Spinal cord (tissue), 10 donors: ENCODE measurements around the gene CTBP2. TPM values are rescaled to one million over a fixed set of nuclear protein-coding genes. Genes with fewer than 3 reads are reported as not detected.

ENCODE experiments used
- DNase-seq, 6 donors: peaks; one replicate each; pipeline versions ENCODE4 v3.0.0 to v3.0.0-alpha.2; 2013 to 2015; ENCODE audit warnings: low spot score in 6 of 6, low read depth in 4 of 6
- H3K27ac ChIP-seq: one replicate; pipeline ENCODE4 v1.5.1; 2013; ENCODE audit warnings: low read depth, low read length, control low read depth
- H3K27me3 ChIP-seq: one replicate; pipeline ENCODE4 v1.6.1; 2013; ENCODE audit warnings: low read length; ENCODE audit not compliant: control insufficient read depth, insufficient read depth
- H3K36me3 ChIP-seq: one replicate; pipeline ENCODE4 v1.6.1; 2013; ENCODE audit warnings: low read length; ENCODE audit not compliant: control insufficient read depth, insufficient read depth
- H3K4me1 ChIP-seq: one replicate; pipeline ENCODE4 v1.6.1; 2013; ENCODE audit warnings: low read length; ENCODE audit not compliant: control insufficient read depth, insufficient read depth
- H3K4me3 ChIP-seq: one replicate; pipeline ENCODE4 v1.5.1; 2013; ENCODE audit warnings: low read depth, low read length, control low read depth
- H3K9me3 ChIP-seq: one replicate; pipeline ENCODE4 v1.6.1; 2013; ENCODE audit warnings: low read length; ENCODE audit not compliant: control insufficient read depth, insufficient read depth
- WGBS: methylation state at CpG from one replicate; pipeline ENCODE4 v1.1.5; 2013; ENCODE audit warnings: missing lambda C conversion rate; ENCODE audit not compliant: insufficient coverage; 5-methylcytosine and 5-hydroxymethylcytosine counted together
- polyA plus RNA-seq, 2 donors: library from polyadenylated mRNA; unstranded; fragments of 120-200 nt; gene quantifications; one replicate each; pipeline ENCODE4 v1.2.1, GENCODE V29; 2013; ENCODE audit not compliant: insufficient read length in 2 of 2
- total RNA-seq, 2 donors: library from RNA; depleted of rRNA in 1 of 2; stranded (reverse); fragments of 120-200 nt in 1 of 2; fragments of >200 nt in 1 of 2; gene quantifications; one replicate each; pipeline versions ENCODE4 v1.2.3 to v1.2.4, GENCODE V29; 2013 to 2014
- donor health status: healthy.

CTBP2 gene
- total and polyA plus RNA-seq, 4 donors, result 44.2 to 96.2 (median 83.9) TPM

- H3K36me3 ChIP-seq, result no peaks in the 10 kb centered on the region
- WGBS, result 77% methylated on average over 5 of the region's 5 CpGs
- no peaks in the 10 kb centered on the region for H3K27me3 ChIP-seq
- no peak overlapping the region for H3K27ac ChIP-seq
- H3K4me1 ChIP-seq, result peaks cover 3% of the 10 kb centered on the region
- no peak overlapping the region for H3K4me3 ChIP-seq
- DNase-seq, result no peak
- no peaks in the 10 kb centered on the region for H3K9me3 ChIP-seq
Observed at GRCh38 chr10:125201108-125201524, 40.8 kb upstream of the CTBP2 start.

GRCh38 chr10:125200396-125200795, 40.0 kb upstream of the CTBP2 start:
- Histone ChIP-seq H3K27ac (no peak overlapping the region), H3K27me3 (no peaks in the 10 kb centered on the region), H3K9me3 (no peaks in the 10 kb centered on the region), H3K36me3 (no peaks in the 10 kb centered on the region), H3K4me1 (peaks cover 3% of the 10 kb centered on the region), H3K4me3 (no peak overlapping the region)
- 75% methylated on average over 2 of the region's 3 CpGs for WGBS
- no peak for DNase-seq

GRCh38 chr10:125199270-125199669, 38.9 kb upstream of the CTBP2 start:
- no peaks in the 10 kb centered on the region for H3K9me3 ChIP-seq
- no peaks in the 10 kb centered on the region for H3K27me3 ChIP-seq
- H3K4me3 ChIP-seq, result no peak overlapping the region
- DNase-seq, result peak in 1 of 6 donors; percentile 71
- WGBS, result no CpG with 5 or more reads among the region's 2 CpGs
- no peak overlapping the region for H3K27ac ChIP-seq
- peaks cover under 1% of the 10 kb centered on the region for H3K4me1 ChIP-seq
- H3K36me3 ChIP-seq, result no peaks in the 10 kb centered on the region

GRCh38 chr10:125194814-125195213, 34.5 kb upstream of the CTBP2 start:
- Histone ChIP-seq H3K9me3 (no peaks in the 10 kb centered on the region), H3K36me3 (no peaks in the 10 kb centered on the region), H3K27ac (no peak overlapping the region), H3K4me1 (peaks cover 12% of the 10 kb centered on the region), H3K27me3 (no peaks in the 10 kb centered on the region), H3K4me3 (no peak overlapping the region)
- peak in 1 of 6 donors; percentile 72 for DNase-seq
- 52% methylated on average over 8 of the region's 10 CpGs for WGBS

- H3K27ac ChIP-seq, result no peak overlapping the region
- no peaks in the 10 kb centered on the region for H3K9me3 ChIP-seq
- no peaks in the 10 kb centered on the region for H3K27me3 ChIP-seq
- WGBS, result 86% methylated on average over 6 of the region's 11 CpGs
- DNase-seq, result no peak
- peaks cover 17% of the 10 kb centered on the region for H3K4me1 ChIP-seq
- no peaks in the 10 kb centered on the region for H3K36me3 ChIP-seq
- no peak overlapping the region for H3K4me3 ChIP-seq
Observed at GRCh38 chr10:125193306-125193877, 33.0 kb upstream of the CTBP2 start.

DNA sequence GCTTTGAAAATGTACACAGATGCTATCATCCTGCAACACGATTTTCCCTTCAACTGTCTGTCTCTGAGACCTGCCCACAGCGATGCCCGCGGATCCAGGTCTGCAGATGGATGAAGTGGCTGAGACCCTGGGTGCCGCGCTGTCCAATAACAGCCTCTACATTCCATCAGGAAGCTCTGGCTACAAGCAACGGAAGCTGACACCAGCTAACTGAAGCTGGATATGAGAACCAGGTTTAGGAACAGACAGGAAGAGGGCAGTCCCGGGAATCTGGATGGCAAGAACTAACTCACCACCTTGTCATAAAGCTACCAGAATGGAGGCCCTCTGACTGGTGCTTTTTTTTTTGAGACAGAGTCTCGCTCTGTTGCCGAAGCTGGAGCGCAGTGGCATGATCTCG, 32.3 kb upstream of the CTBP2 start:
- 91% methylated on average over 11 of the region's 12 CpGs for WGBS
- DNase-seq, result no peak
- Histone ChIP-seq H3K4me1 (peaks cover 18% of the 10 kb centered on the region), H3K4me3 (no peak overlapping the region), H3K36me3 (no peaks in the 10 kb centered on the region), H3K27me3 (no peaks in the 10 kb centered on the region), H3K9me3 (peaks cover 2% of the 10 kb centered on the region), H3K27ac (no peak overlapping the region)

DNA sequence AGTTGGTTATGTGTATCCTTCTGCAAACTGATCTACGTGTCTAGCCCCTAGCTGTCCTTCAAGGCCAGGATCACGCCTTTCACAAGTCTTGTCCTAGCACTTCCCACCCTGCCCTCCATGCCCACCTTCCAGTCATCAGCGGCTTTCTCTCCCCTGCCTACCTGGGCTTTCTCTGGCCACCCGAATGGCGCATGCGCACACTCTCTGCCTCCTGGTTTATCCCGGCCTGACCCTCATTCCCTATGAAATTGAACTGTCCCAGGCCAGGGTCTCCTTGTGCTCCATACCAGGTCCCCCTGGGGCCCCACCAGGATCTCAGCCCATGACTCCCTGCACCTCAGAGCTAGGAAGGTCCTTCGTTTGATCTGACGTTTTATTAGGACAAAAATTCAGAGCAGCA, 31.6 kb upstream of the CTBP2 start:
- no peak overlapping the region for H3K4me3 ChIP-seq
- H3K27me3 ChIP-seq, result no peaks in the 10 kb centered on the region
- H3K4me1 ChIP-seq, result peaks cover 18% of the 10 kb centered on the region
- no peaks in the 10 kb centered on the region for H3K36me3 ChIP-seq
- DNase-seq, result no peak
- WGBS, result 96% methylated on average over 9 of the region's 9 CpGs
- peaks cover 2% of the 10 kb centered on the region for H3K9me3 ChIP-seq
- no peak overlapping the region for H3K27ac ChIP-seq

GRCh38 chr10:125190946-125191345, 30.6 kb upstream of the CTBP2 start:
- H3K36me3 ChIP-seq, result no peaks in the 10 kb centered on the region
- no peak overlapping the region for H3K27ac ChIP-seq
- 46% methylated on average over 8 of the region's 8 CpGs for WGBS
- peaks cover 2% of the 10 kb centered on the region for H3K9me3 ChIP-seq
- peaks cover 24% of the 10 kb centered on the region for H3K4me1 ChIP-seq
- no peak overlapping the region for H3K4me3 ChIP-seq
- peak in 2 of 6 donors; percentile 51 to 68 for DNase-seq
- H3K27me3 ChIP-seq, result no peaks in the 10 kb centered on the region

- peaks cover 24% of the 10 kb centered on the region for H3K4me1 ChIP-seq
- peaks cover 2% of the 10 kb centered on the region for H3K9me3 ChIP-seq
- no peaks in the 10 kb centered on the region for H3K27me3 ChIP-seq
- DNase-seq, result no peak
- H3K36me3 ChIP-seq, result no peaks in the 10 kb centered on the region
- H3K4me3 ChIP-seq, result no peak overlapping the region
- H3K27ac ChIP-seq, result no peak overlapping the region
- 46% methylated on average over 4 of the region's 6 CpGs for WGBS
Observed at GRCh38 chr10:125190414-125190813, 30.1 kb upstream of the CTBP2 start.

- no peak for DNase-seq
- no peaks in the 10 kb centered on the region for H3K27me3 ChIP-seq
- H3K4me3 ChIP-seq, result no peak overlapping the region
- H3K9me3 ChIP-seq, result peaks cover 2% of the 10 kb centered on the region
- no peaks in the 10 kb centered on the region for H3K36me3 ChIP-seq
- H3K4me1 ChIP-seq, result peaks cover 24% of the 10 kb centered on the region
- H3K27ac ChIP-seq, result no peak overlapping the region
- whole genome bisulfite sequencing, result 93% methylated on average over 7 of the region's 8 CpGs
Observed at GRCh38 chr10:125189162-125189561, 28.8 kb upstream of the CTBP2 start.
